Naive B cell (primary cell): Measurements from ENCODE around the gene TMEM271. TPM values are rescaled to one million over a fixed set of nuclear protein-coding genes. Genes with fewer than 3 reads are reported as not detected.
A peak's percentile ranks its signal among the peaks of the same experiment; 100 is the strongest.
"Not testable (repeated sequence)": the region's sequence is repeated elsewhere in the genome, so short reads cannot be mapped to it uniquely, and the experiment has no call there.

Experiments
- ATAC-seq, 2 donors: fragments of 150-1000 bp; cut with Tn5 transposase; 2 replicates each; pipeline ENCODE4 v1.10.0; 2021; ENCODE audit warnings: low read depth in 2 of 2, mild to moderate bottlenecking in 2 of 2, moderate library complexity in 2 of 2
- DNase-seq: peaks from one replicate; pipeline ENCODE4 v3.0.0; 2022
- H3K27ac Mint-ChIP-seq, 6 donors: one replicate each; pipeline ENCODE4 v1.8.0; 2020 to 2022; ENCODE audit warnings: mild to moderate bottlenecking in 6 of 6, mixed read lengths in 6 of 6, moderate library complexity in 5 of 6, inconsistent platforms in 2 of 6
- H3K27me3 Mint-ChIP-seq, 3 donors: one replicate each; pipeline ENCODE4 v1.8.0; 2021 to 2022; ENCODE audit warnings: mixed read lengths in 3 of 3, mild to moderate bottlenecking in 1 of 3
- H3K36me3 Mint-ChIP-seq, 2 donors: one replicate each; pipeline ENCODE4 v1.8.0; 2020 to 2022; ENCODE audit warnings: mixed read lengths in 2 of 2, inconsistent platforms in 1 of 2, mild to moderate bottlenecking in 1 of 2
- H3K4me1 Mint-ChIP-seq, 3 donors: one replicate each; pipeline ENCODE4 v1.8.0; 2020 to 2022; ENCODE audit warnings: mixed read lengths in 3 of 3, inconsistent platforms in 1 of 3, mild to moderate bottlenecking in 1 of 3, moderate library complexity in 1 of 3
- H3K4me3 Mint-ChIP-seq, 8 donors: one replicate each; pipeline ENCODE4 v1.8.0; 2020 to 2022; ENCODE audit warnings: mild to moderate bottlenecking in 8 of 8, mixed read lengths in 8 of 8, moderate library complexity in 8 of 8, inconsistent platforms in 2 of 8
- H3K9me3 Mint-ChIP-seq, 7 donors: one replicate each; pipeline ENCODE4 v1.8.0; 2020 to 2022; ENCODE audit warnings: mixed read lengths in 7 of 7, mild to moderate bottlenecking in 5 of 7, inconsistent platforms in 2 of 7, moderate library complexity in 1 of 7
- polyA plus RNA-seq, 6 donors: library from polyadenylated mRNA; unstranded; fragments of 300-500 nt; fragmentation: Illumina TruSeq; gene quantifications; one replicate each; pipeline ENCODE4 v1.2.3, GENCODE V29; 2021; ENCODE audit warnings: low read depth in 6 of 6

TMEM271 gene
- polyA plus RNA-seq, 6 donors from 2014 or later: not detected

DNA sequence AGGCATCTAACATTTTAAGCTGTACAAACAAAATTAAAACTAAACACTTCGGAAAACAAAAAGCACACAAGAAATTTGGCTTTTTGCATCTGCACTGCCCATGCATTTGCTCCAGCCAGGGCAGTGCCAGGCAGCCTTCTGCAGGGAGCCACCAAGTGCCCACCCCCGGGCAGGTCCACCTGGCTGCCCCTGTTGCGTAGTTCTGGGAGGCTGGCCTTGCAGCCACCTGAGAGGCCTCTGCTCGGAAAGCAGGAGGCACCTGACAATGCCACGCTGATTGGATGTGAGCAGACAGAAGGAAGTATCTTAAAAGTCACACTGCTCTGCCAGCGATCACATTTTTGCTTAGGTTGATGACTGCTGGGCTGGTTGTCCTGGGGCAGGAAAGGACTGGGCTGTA is 3.5 kb downstream of the TMEM271 start:
- ATAC-seq (no peak), DNase-seq (no peak)
- H3K27ac Mint-ChIP-seq: no peak overlapping the region
- H3K4me3 Mint-ChIP-seq: no peak overlapping the region
- H3K27me3 Mint-ChIP-seq: peaks cover 28 to 74% (median 69%) of the 10 kb centered on the region in 3 donors
- peaks cover 0 to 14% (median 8%) of the 10 kb centered on the region in 7 donors for H3K9me3 Mint-ChIP-seq
- H3K4me1 Mint-ChIP-seq: peaks cover 10 to 21% (median 17%) of the 10 kb centered on the region in 3 donors
- peaks cover 0 to 16% of the 10 kb centered on the region in 2 donors for H3K36me3 Mint-ChIP-seq

DNA sequence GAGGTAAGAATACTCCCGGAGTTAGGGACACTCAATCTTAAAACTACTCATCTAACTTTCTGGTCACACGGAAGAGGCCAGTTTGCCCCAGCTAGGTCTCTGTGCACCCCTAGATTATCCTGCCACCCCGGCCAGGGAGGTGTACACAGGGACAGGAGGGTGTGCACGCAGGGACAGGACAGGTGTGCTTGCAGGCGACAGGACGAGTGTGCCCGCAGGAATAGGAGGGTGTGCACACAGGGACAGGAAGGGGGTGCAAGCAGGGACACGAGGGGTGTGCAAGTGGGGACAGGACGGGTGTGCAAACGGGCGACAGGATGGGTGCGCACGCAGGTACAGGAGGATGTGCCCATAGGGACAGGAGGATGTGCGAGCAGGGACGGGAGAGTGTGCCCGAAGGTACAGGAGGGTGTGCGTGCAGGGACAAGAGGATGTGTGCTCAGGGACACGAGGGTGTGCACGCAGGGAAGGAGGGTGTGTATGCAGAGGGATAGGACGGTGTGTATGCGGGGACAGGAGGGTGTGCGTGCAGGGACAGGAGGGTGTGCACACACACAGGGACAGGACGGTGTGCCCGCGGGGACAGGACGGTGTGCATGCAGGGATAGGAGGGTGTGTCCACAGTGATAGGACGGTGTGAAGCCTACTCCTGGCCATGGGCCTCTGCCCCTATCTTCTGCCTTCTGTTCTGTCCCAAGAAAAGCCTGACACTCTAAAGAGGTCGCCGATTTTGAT is 4.1 kb downstream of the TMEM271 start:
- peaks cover 0 to 13% (median 5%) of the 10 kb centered on the region in 7 donors for H3K9me3 Mint-ChIP-seq
- DNase-seq: no peak
- no peak overlapping the region for H3K4me3 Mint-ChIP-seq
- H3K27me3 Mint-ChIP-seq: peaks cover 25 to 74% (median 66%) of the 10 kb centered on the region in 3 donors
- H3K27ac Mint-ChIP-seq: no peak overlapping the region
- no peak for ATAC-seq
- H3K4me1 Mint-ChIP-seq: peaks cover 7 to 17% (median 14%) of the 10 kb centered on the region in 3 donors
- H3K36me3 Mint-ChIP-seq: peaks cover 0 to 16% of the 10 kb centered on the region in 2 donors

- peaks cover 0 to 16% (median 7%) of the 10 kb centered on the region in 7 donors for H3K9me3 Mint-ChIP-seq
- no peak overlapping the region for H3K27ac Mint-ChIP-seq
- DNase-seq (no peak), ATAC-seq (no peak)
- no peak overlapping the region for H3K4me3 Mint-ChIP-seq
- H3K4me1 Mint-ChIP-seq: peaks cover 4 to 13% (median 12%) of the 10 kb centered on the region in 3 donors
- peaks cover 24 to 71% (median 67%) of the 10 kb centered on the region in 3 donors for H3K27me3 Mint-ChIP-seq
- peaks cover 0 to 16% of the 10 kb centered on the region in 2 donors for H3K36me3 Mint-ChIP-seq
These were observed 5.3 kb downstream of the TMEM271 start for GRCh38 chr4:570754-571153.

DNA sequence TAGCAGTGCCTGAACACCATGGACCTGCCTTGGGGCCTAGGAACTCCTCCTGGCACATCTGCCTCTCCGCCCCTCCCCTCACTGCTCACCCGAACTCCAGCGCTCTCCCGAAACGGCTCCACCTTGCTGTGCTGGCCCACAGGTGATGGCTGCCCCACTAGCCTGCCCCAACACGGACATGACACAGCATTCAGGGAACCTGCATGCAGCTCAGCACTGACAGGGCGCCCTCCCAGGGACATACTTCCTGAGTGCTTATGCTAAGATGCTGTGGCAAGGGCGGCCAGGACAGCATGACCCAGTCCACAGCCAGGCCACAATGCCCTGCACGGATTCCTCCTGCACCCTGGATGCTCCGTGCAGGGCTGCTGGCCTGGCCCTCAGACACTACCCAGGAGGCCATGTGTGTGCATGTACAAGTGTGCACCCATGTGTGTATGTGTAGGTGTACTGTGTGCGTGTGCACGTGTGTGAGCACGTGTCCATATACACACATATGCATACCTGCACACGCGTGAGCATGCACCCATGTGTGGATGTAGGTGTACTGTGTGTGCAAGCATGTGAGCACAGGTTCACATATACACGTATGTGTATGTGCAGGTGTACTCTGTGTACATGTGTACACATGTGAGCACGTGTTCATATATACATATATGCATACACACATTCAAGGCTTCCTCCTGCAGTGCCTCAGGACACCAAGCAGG is 6.0 kb downstream of the TMEM271 start:
- Mint-ChIP-seq H3K9me3 (peaks cover 0 to 22% (median 8%) of the 10 kb centered on the region in 7 donors), H3K27me3 (peaks cover 24 to 71% (median 67%) of the 10 kb centered on the region in 3 donors)

DNA sequence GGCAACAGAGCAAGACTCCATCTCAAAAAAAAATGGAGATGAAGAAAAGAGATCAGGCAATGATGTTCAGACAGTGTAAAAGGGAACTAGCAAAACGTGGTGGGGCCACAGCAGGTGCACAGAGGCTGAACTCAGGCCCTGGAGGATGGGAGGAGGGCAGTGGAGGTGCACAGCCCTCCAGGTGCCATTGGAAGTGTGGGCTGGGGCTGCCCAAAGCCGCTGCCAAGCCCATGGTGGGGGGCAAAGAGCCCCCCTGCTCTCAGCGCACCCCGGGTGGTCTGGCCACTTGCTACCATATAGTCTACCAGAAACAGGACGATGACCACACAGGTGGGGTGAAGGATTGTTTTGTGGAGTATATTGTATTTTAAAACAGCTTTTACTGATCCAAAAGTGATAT is 7.1 kb downstream of the TMEM271 start:
- peaks cover 18 to 63% (median 59%) of the 10 kb centered on the region in 3 donors for H3K27me3 Mint-ChIP-seq
- peaks cover 0 to 9% of the 10 kb centered on the region in 2 donors for H3K36me3 Mint-ChIP-seq
- ATAC-seq: no peak
- no peak for DNase-seq
- H3K9me3 Mint-ChIP-seq: peaks cover 0 to 21% (median 8%) of the 10 kb centered on the region in 7 donors
- peaks cover 0 to 7% (median 6%) of the 10 kb centered on the region in 3 donors for H3K4me1 Mint-ChIP-seq
- no peak overlapping the region for H3K4me3 Mint-ChIP-seq
- no peak overlapping the region for H3K27ac Mint-ChIP-seq

More for the DNA sequence above, 6.0 kb downstream of the TMEM271 start:
- peaks cover 0 to 16% of the 10 kb centered on the region in 2 donors for H3K36me3 Mint-ChIP-seq
- H3K4me1 Mint-ChIP-seq: peaks cover 4 to 13% (median 12%) of the 10 kb centered on the region in 3 donors
- no peak for DNase-seq
- H3K4me3 Mint-ChIP-seq: no peak overlapping the region
- no peak for ATAC-seq
- no peak overlapping the region for H3K27ac Mint-ChIP-seq

GRCh38 chr4:568351-568652 is 7.8 kb downstream of the TMEM271 start:
- DNase-seq (no peak), ATAC-seq (no peak)
- peaks cover 13 to 57% (median 52%) of the 10 kb centered on the region in 3 donors for H3K27me3 Mint-ChIP-seq
- no peaks in the 10 kb centered on the region for H3K4me1 Mint-ChIP-seq
- peak overlapping the region in 1 of 6 donors; percentile 4 for H3K27ac Mint-ChIP-seq
- H3K4me3 Mint-ChIP-seq: peak overlapping the region in 1 of 8 donors; percentile 21
- H3K9me3 Mint-ChIP-seq: peaks cover 0 to 20% (median 11%) of the 10 kb centered on the region in 7 donors
- peaks cover 0 to 9% of the 10 kb centered on the region in 2 donors for H3K36me3 Mint-ChIP-seq

DNA sequence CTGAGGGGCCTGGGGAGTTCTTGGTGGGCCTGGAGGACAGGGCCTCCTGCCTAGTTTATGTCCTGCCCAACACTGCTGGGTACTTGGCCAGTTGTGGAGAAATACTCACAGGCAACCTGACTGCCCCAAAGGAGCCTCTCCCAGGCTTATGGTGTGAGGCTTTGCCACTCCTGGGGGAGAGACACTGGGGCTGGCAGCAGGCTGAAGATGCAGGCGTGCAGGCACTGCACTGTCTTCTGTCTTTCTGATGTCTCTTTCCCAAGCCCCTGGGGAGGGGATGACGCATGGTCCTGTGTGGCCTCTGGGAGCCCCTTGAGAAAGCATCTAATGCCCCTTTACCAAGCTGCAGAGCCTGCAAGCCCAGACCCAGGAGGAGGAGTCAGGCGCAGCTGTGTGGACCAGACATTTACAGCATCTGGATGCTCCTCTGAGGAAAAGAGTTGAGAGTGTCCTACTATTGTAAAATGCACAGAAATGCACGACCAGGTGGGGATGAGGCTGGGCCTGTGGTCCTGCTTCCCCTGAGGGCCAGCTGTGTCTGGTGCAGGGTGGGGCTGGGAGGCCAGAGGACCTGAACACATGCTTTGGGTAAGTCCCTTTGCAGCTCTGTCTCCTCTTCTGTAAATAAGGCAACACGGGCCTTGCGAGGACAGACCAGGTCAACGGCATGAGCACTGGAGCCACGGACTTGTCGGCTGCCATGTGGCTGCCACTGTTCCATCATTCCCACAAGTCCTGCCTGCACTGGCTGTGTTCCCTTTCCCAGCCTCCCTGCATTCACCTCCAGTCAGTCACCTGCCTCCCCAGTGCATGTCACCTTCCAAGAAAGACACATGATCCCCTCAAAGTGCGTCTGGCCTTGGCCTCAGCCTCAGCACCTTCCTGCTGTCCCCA is 8.4 kb downstream of the TMEM271 start:
- Mint-ChIP-seq H3K27me3 (peaks cover 13 to 51% (median 46%) of the 10 kb centered on the region in 3 donors), H3K9me3 (peaks cover 4 to 25% (median 15%) of the 10 kb centered on the region in 7 donors)
- no peak for ATAC-seq

DNA sequence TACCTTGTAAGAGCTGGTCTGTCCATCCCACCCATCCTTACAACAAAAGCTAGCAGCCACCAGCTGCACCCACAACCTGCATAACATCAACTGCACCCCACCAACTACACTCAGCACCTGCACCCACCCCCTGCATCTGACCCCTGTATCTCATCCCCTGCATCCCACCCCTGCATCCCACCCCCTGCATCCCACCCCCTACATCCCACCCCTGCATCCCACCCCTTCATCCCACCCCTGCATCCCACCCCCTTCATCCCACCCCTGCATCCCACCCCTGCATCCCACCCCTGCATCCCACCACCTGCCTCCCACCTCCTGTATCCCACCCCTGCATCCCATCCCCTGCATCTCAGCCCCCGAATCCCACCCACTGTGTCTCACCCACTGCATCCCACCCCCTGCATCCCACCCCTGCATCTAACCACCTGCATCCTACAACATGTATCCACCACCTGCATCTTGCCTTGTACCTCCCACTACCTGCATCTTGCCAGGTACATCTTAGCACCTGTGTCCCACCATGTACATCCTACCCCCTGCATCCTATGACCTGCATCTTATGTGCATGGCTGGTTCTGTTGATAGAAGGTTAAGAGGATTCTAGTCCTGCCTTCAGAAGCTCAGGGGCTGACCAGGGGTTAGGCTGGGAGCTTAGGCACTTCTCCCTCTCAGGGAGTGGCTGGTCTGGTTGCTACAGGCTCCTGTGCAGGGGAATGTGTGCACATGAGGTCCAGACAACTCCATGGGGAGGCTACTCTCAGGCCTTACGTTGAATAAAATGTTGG is 9.4 kb downstream of the TMEM271 start:
- Mint-ChIP-seq H3K36me3 (peaks cover 0 to 4% of the 10 kb centered on the region in 2 donors), H3K9me3 (peaks cover 10 to 29% (median 18%) of the 10 kb centered on the region in 7 donors), H3K4me3 (no peak overlapping the region), H3K4me1 (no peaks in the 10 kb centered on the region), H3K27me3 (peaks cover 11 to 41% (median 36%) of the 10 kb centered on the region in 3 donors), H3K27ac (peak overlapping the region in 1 of 6 donors; percentile 19)
- ATAC-seq: no peak
- no peak for DNase-seq

More for the DNA sequence above, 8.4 kb downstream of the TMEM271 start:
- Mint-ChIP-seq H3K4me3 (peak overlapping the region in 2 of 8 donors; percentile 21 to 60), H3K36me3 (peaks cover 0 to 9% of the 10 kb centered on the region in 2 donors), H3K4me1 (no peaks in the 10 kb centered on the region), H3K27ac (no peak overlapping the region)
- DNase-seq: no peak

- Mint-ChIP-seq H3K27ac (no peak overlapping the region), H3K4me1 (no peaks in the 10 kb centered on the region), H3K9me3 (peaks cover 10 to 27% (median 14%) of the 10 kb centered on the region in 7 donors), H3K4me3 (peak overlapping the region in 1 of 8 donors; percentile 35), H3K36me3 (no peaks in the 10 kb centered on the region), H3K27me3 (peaks cover 4 to 34% (median 30%) of the 10 kb centered on the region in 3 donors)
- ATAC-seq: no peak
- DNase-seq: no peak
These were observed 10.1 kb downstream of the TMEM271 start for GRCh38 chr4:566035-566434.

DNA sequence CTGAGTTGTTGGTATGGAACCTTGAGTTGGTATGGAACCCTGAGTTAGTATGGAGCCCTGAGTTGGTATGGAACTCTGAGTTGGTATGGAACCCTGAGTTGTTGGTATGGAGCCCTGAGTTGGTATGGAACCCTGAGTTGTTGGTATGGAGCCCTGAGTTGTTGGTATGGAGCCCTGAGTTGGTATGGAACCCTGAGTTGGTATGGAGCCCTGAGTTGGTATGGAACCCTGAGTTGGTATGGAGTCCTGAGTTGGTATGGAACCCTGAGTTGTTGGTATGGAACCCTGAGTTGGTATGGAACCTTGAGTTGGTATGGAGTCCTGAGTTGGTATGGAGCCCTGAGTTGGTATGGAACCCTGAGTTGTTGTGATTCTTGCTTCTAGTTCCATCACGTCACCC is 10.5 kb downstream of the TMEM271 start:
- DNase-seq, H3K27ac Mint-ChIP-seq, H3K4me3 Mint-ChIP-seq, ATAC-seq, H3K36me3 Mint-ChIP-seq, H3K4me1 Mint-ChIP-seq: not testable (repeated sequence)
- Mint-ChIP-seq H3K27me3 (peaks cover 0 to 31% (median 25%) of the 10 kb centered on the region in 3 donors), H3K9me3 (peaks cover 10 to 27% (median 14%) of the 10 kb centered on the region in 7 donors)

DNA sequence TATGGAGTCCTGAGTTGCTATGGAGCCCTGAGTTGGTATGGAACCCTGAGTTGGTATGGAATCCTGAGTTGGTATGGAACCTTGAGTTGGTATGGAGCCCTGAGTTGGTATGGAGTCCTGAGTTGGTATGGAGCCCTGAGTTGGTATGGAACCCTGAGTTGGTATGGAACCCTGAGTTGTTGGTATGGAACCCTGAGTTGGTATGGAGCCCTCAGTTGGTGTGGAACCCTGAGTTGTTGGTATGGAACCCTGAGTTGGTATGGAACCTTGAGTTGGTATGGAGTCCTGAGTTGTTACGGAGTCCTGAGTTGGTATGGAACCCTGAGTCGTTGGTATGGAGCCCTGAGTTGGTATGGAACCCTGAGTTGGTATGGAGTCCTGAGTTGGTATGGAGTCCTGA is 13.6 kb downstream of the TMEM271 start:
- H3K4me3 Mint-ChIP-seq, H3K27ac Mint-ChIP-seq, DNase-seq, H3K4me1 Mint-ChIP-seq, H3K36me3 Mint-ChIP-seq, ATAC-seq: not testable (repeated sequence)
- H3K9me3 Mint-ChIP-seq: peaks cover 12 to 29% (median 21%) of the 10 kb centered on the region in 7 donors
- H3K27me3 Mint-ChIP-seq: peaks cover 0 to 11% (median 8%) of the 10 kb centered on the region in 3 donors

GRCh38 chr4:561426-561825 is 14.7 kb downstream of the TMEM271 start:
- DNase-seq: no peak
- H3K27ac Mint-ChIP-seq: no peak overlapping the region
- H3K4me1 Mint-ChIP-seq: no peaks in the 10 kb centered on the region
- H3K36me3 Mint-ChIP-seq: peaks cover 0 to 6% of the 10 kb centered on the region in 2 donors
- H3K4me3 Mint-ChIP-seq: peak overlapping the region in 1 of 8 donors; percentile 53
- H3K27me3 Mint-ChIP-seq: peaks cover 0 to 5% (median under 1%) of the 10 kb centered on the region in 3 donors
- ATAC-seq: no peak
- H3K9me3 Mint-ChIP-seq: peaks cover 12 to 35% (median 21%) of the 10 kb centered on the region in 7 donors
